HCT116 (cell line): Measurements from ENCODE around the gene TRIB2. TPM values are rescaled to one million over a fixed set of nuclear protein-coding genes. Genes with fewer than 3 reads are reported as not detected.

Source experiments
- ATAC-seq: fragments of 200-7000 bp; cut with Tn5 transposase; 2 replicates; pipeline ENCODE4 v1.9.1; 2020; ENCODE audit warnings: mild to moderate bottlenecking, moderate library complexity
- BruUV-seq: library from RNA; stranded (reverse); fragments of 400-500 nt; replicated peaks from 2 replicates; lab custom pipeline; 2021; lab: Mats Ljungman, UMichigan
- CTCF ChIA-PET: fragments of 300-600 bp; sonication (Branson Sonifier 250); formaldehyde crosslinking; loops from one replicate; lab custom pipeline; 2021; ENCODE audit warnings: antibody characterized with exemption; lab: Charles Lee
- POLR2A ChIA-PET: fragments of 300-600, 350-600 bp; sonication (Branson Sonifier 250); formaldehyde crosslinking; loops from one replicate; lab custom pipeline; 2021; ENCODE audit warnings: antibody characterized with exemption; lab: Charles Lee
- RAD21 ChIA-PET, 2 experiments: fragments of 300-600 bp; sonication (Branson Sonifier 250); formaldehyde crosslinking; loops; one replicate each; lab custom pipeline; 2023; ENCODE audit warnings: low total read pairs in 2 of 2; ENCODE audit not compliant: uncharacterized antibody in 2 of 2, unreplicated experiment in 2 of 2, low non-redundant PET in 1 of 2; lab: Charles Lee
- DNase-seq: peaks from one replicate; pipeline ENCODE4 v3.0.0-alpha.2; 2010; ENCODE audit warnings: low read depth, low spot score
- H2AFZ ChIP-seq: fragments of 200-600 bp; shearing (Covaris generic), sonication (generic); 2 replicates; pipeline ENCODE4 v1.6.1; 2017; ENCODE audit warnings: low read depth, mixed run types, mixed read lengths, antibody characterized with exemption, low read length; ENCODE audit not compliant: poor library complexity, severe bottlenecking
- H3K27ac ChIP-seq: 2 replicates; pipeline ENCODE4 v1.5.1; 2012; ENCODE audit warnings: low read depth, low read length
- H3K27me3 ChIP-seq: fragments of 200-600 bp; sonication (generic); 2 replicates; pipeline ENCODE4 v1.6.1; 2016; ENCODE audit warnings: mixed run types, low read length, mixed read lengths; ENCODE audit not compliant: insufficient read depth
- H3K36me3 ChIP-seq, 2 experiments: fragments of 200-500 bp in 1 of 2; fragments of 200-600 bp in 1 of 2; sonication (Bioruptor generic) in 1 of 2; sonication (generic) in 1 of 2; 2 replicates each; pipeline versions ENCODE4 v1.5.1 to v1.6.1; 2014 to 2016; ENCODE audit warnings: low read length in 2 of 2, inconsistent platforms in 1 of 2, mixed read lengths in 1 of 2, mixed run types in 1 of 2; ENCODE audit not compliant: insufficient read depth in 2 of 2, control insufficient read depth in 1 of 2
- H3K4me1 ChIP-seq, 2 experiments: fragments of 200-600 bp in 1 of 2; sonication (generic) in 1 of 2; 2 replicates each; pipeline versions ENCODE4 v1.5.1 to v1.6.1; 2012 to 2017; ENCODE audit warnings: low read length in 2 of 2, inconsistent platforms in 1 of 2, mild to moderate bottlenecking in 1 of 2, mixed read lengths in 1 of 2, mixed run types in 1 of 2, moderate library complexity in 1 of 2; ENCODE audit not compliant: insufficient read depth in 2 of 2, control insufficient read depth in 1 of 2
- H3K4me2 ChIP-seq: fragments of 200-600 bp; sonication (generic); 2 replicates; pipeline ENCODE4 v1.6.1; 2017; ENCODE audit warnings: mixed run types, low read length, mixed read lengths
- H3K4me3 ChIP-seq, 2 experiments: fragments of 200-600 bp in 1 of 2; sonication (generic) in 1 of 2; replicated peaks in 1 of 2; 2 replicates each; pipeline ENCODE4 v1.5.1; 2011 to 2016; ENCODE audit warnings: low read length in 2 of 2, control low read depth in 1 of 2, low read depth in 1 of 2, mild to moderate bottlenecking in 1 of 2, mixed read lengths in 1 of 2, mixed run types in 1 of 2
- H3K79me2 ChIP-seq: fragments of 200-600 bp; sonication (generic); 2 replicates; pipeline ENCODE4 v1.6.1; 2017; ENCODE audit warnings: mild to moderate bottlenecking, mixed run types, low read length, moderate library complexity, mixed read lengths; ENCODE audit not compliant: insufficient read depth
- H3K9ac ChIP-seq: fragments of 200-600 bp; sonication (generic); 2 replicates; pipeline ENCODE4 v1.6.1; 2016; ENCODE audit warnings: low read length, mixed read lengths
- H3K9me2 ChIP-seq: fragments of 200-600 bp; sonication (generic), shearing (Covaris generic); 2 replicates; pipeline ENCODE4 v1.6.1; 2017; ENCODE audit warnings: mixed run types, mild to moderate bottlenecking, moderate library complexity; ENCODE audit not compliant: insufficient read depth
- H3K9me3 ChIP-seq, 2 experiments: fragments of 200-500 bp in 1 of 2; fragments of 200-600 bp in 1 of 2; sonication (Bioruptor generic) in 1 of 2; sonication (generic) in 1 of 2; 2 replicates each; pipeline ENCODE4 v1.6.1; 2014 to 2017; ENCODE audit warnings: low read length in 2 of 2, mixed read lengths in 2 of 2, inconsistent platforms in 1 of 2, low read depth in 1 of 2, mild to moderate bottlenecking in 1 of 2, mixed run types in 1 of 2, moderate library complexity in 1 of 2; ENCODE audit not compliant: control insufficient read depth in 1 of 2, insufficient read depth in 1 of 2
- H4K20me1 ChIP-seq: fragments of 200-600 bp; sonication (generic), shearing (Covaris generic); 2 replicates; pipeline ENCODE4 v1.6.1; 2017; ENCODE audit warnings: mixed run types, mild to moderate bottlenecking, moderate library complexity; ENCODE audit not compliant: insufficient read depth
- CEBPB ChIP-seq: IDR thresholded peaks from 2 replicates; pipeline ENCODE4 v1.6.1; 2012; ENCODE audit warnings: low read depth
- EGR1 ChIP-seq: IDR thresholded peaks from 2 replicates; pipeline ENCODE4 v1.6.1; 2012; ENCODE audit warnings: low read depth
- EZH2 ChIP-seq: fragments of 200-600 bp; sonication (generic); IDR thresholded peaks from 2 replicates; pipeline ENCODE4 v1.6.1; 2017; ENCODE audit warnings: antibody characterized with exemption, mixed run types
- POLR2A ChIP-seq: IDR thresholded peaks from 2 replicates; pipeline ENCODE4 v1.7.0; 2011; ENCODE audit warnings: borderline replicate concordance; ENCODE audit not compliant: insufficient read depth, insufficient read length; ENCODE audit errors: extremely low read depth
- POLR2AphosphoS5 ChIP-seq: IDR thresholded peaks from 2 replicates; pipeline ENCODE4 v1.6.1; 2011; ENCODE audit warnings: mild to moderate bottlenecking, low read depth, low read length, moderate library complexity
- RAD21 ChIP-seq: IDR thresholded peaks from 2 replicates; pipeline ENCODE4 v1.6.1; 2012; ENCODE audit warnings: low read depth, mild to moderate bottlenecking
- SIN3A ChIP-seq: IDR thresholded peaks from 2 replicates; pipeline ENCODE4 v1.6.1; 2012; ENCODE audit warnings: low read depth
- SP1 ChIP-seq: IDR thresholded peaks from 2 replicates; pipeline ENCODE4 v1.6.1; 2012; ENCODE audit warnings: low read depth
- TCF7L2 ChIP-seq: IDR thresholded peaks from 2 replicates; pipeline ENCODE4 v1.7.0; 2011; ENCODE audit warnings: borderline replicate concordance, inconsistent platforms; ENCODE audit not compliant: insufficient read depth, insufficient read length; ENCODE audit errors: extremely low read depth
- YY1 ChIP-seq: IDR thresholded peaks from 2 replicates; pipeline ENCODE4 v1.6.1; 2011; ENCODE audit warnings: low read length, low read depth, moderate library complexity, mild to moderate bottlenecking; ENCODE audit not compliant: insufficient replicate concordance; ENCODE audit errors: extremely low read depth
- ZFX ChIP-seq: fragments of 450-650 bp; IDR thresholded peaks from 2 replicates; pipeline ENCODE4 v1.6.1; 2017
- ZNF274 ChIP-seq: fragments of 200-500 bp; sonication (Bioruptor generic); IDR thresholded peaks from 2 replicates; pipeline ENCODE4 v1.6.1; 2014; ENCODE audit warnings: mild to moderate bottlenecking, low read depth, low read length, inconsistent platforms
- intact Hi-C: fragments of 100-400 bp; cut with micrococcal nuclease; formaldehyde crosslinking; loops from 2 replicates; pipeline ENCODE4 v1.10.0; 2022
- total RNA-seq: library from RNA; stranded (reverse); gene quantifications from one replicate; pipeline ENCODE4 v1.2.1, GENCODE V29; 2021; ENCODE audit not compliant: unreplicated experiment
- TF ChIP-seq, protein P1 (sequence below), 3 experiments: fragments of 200-600 bp in 1 of 3; sonication (generic) in 1 of 3; IDR thresholded peaks in 2 of 3; conservative IDR thresholded peaks in 1 of 3; 2 replicates each; pipeline ENCODE4 v1.5.1; 2012 to 2017; ENCODE audit warnings: low read depth in 2 of 3, low read length in 2 of 3, antibody characterized with exemption in 1 of 3, borderline replicate concordance in 1 of 3, control low read depth in 1 of 3, mild to moderate bottlenecking in 1 of 3, mixed read lengths in 1 of 3, mixed run types in 1 of 3, moderate library complexity in 1 of 3; ENCODE audit not compliant: insufficient read depth in 1 of 3
- TF ChIP-seq, protein P2 (sequence below): IDR thresholded peaks from 2 replicates; pipeline ENCODE4 v1.6.1; 2012

The TRIB2 gene
- total RNA-seq, 1 experiment from 2014 or later, result 12.4 TPM

DNA sequence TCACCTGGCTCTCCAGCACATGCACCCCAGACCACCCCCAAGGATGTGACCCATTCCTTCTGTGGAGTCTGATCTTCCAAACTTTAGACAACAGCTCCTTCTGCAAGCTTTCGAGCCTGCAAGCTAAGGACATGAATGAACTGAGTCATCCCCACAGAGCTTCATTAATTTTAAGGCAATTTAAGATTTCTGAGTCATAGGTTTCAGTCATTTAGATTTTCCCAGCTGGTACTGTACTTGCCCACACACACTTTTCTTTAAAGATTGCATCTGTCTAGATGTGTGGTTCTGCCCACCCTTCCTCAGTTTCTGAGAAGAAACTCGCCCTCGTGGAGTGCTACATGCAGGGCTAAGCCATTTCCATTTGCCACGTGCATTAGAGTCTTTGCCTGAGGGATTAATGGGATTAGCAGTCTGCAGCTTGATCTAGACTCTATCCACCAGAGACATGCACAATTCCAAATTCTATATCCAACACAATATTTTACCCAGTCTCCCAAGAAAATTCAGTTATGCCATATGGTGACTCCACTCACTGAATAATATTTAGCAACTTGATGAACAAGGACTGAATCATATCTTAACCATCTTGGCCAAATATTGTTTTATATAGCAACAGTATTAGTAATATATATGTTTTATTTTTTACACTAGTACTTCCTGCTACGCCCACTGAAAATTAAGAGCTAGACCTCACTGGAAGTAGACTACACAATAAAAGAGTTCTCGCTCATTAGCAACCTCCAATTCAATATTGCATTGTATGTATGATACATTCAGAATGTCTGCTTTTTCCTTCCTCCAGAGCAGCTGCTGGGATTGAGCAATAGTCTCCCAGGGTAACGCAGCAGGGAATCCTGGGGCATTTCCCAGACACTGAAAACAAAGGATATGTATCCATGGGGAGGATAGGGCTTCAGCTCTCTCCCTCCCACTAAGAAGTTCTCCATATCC, 14.3 kb upstream of the TRIB2 start:
- no TSS peak for BruUV-seq
- Histone ChIP-seq H3K4me1 (0 out of 4 replicates have a peak, but pooled peaks cover 0 to 3% of the 10 kb centered on the region in 2 experiments), H4K20me1 (no peaks in the 10 kb centered on the region), H2AFZ (no peak overlapping the region), H3K79me2 (no peaks in the 10 kb centered on the region), H3K4me3 (no peak overlapping the region), H3K9me2 (no peaks in the 10 kb centered on the region), H3K36me3 (no peaks in the 10 kb centered on the region), H3K9me3 (no peaks in the 10 kb centered on the region), H3K27ac (no peak overlapping the region), H3K4me2 (no peak overlapping the region), H3K27me3 (no peaks in the 10 kb centered on the region), H3K9ac (no peak overlapping the region)
- TF ChIP-seq CEBPB (peak; percentile 37; the same call in 1 of the 2 replicates), SIN3A (no peak), POLR2AphosphoS5 (no peak), SP1 (no peak)
- TF ChIP-seq, protein P1, sequence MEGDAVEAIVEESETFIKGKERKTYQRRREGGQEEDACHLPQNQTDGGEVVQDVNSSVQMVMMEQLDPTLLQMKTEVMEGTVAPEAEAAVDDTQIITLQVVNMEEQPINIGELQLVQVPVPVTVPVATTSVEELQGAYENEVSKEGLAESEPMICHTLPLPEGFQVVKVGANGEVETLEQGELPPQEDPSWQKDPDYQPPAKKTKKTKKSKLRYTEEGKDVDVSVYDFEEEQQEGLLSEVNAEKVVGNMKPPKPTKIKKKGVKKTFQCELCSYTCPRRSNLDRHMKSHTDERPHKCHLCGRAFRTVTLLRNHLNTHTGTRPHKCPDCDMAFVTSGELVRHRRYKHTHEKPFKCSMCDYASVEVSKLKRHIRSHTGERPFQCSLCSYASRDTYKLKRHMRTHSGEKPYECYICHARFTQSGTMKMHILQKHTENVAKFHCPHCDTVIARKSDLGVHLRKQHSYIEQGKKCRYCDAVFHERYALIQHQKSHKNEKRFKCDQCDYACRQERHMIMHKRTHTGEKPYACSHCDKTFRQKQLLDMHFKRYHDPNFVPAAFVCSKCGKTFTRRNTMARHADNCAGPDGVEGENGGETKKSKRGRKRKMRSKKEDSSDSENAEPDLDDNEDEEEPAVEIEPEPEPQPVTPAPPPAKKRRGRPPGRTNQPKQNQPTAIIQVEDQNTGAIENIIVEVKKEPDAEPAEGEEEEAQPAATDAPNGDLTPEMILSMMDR (IDR thresholded peaks at IDR 0.05 in 2 of 3, conservative IDR thresholded peaks at IDR 0.05 in 1 of 3; ENCODE audit: borderline replicate concordance in 1 of 3, insufficient read depth in 1 of 3, low read depth in 2 of 3, low read length in 2 of 3), result no peak
- CTCF ChIA-PET, result interaction anchor here (1.5 kb wide), 1 partner anchor 14 kb away, joined by 4 read pairs; the partner anchor contains the start of gene TRIB2
- intact Hi-C loops, result no loop called here
- POLR2A ChIA-PET, result no interaction called here
- ATAC-seq (no peak), DNase-seq (no peak)
- RAD21 ChIA-PET, result no interaction called here

DNA sequence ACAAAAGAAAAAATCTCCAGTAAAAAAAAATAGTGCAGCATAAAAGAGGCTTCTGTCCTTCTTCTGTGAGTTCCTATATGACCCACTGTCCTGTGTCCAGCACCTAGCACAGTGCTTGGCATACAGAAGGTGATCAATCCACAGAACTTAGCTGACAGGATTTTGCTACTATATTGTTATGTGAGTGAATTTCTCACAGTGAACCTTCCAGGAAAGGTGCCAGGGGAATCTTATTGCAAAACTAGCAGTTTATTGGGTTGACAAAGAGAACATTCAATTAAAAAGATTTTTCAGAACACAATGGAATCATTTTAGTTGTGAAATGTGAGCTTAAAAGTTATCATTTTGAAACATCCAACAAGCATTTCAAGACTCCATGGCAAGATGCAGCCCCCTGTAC, 12.4 kb upstream of the TRIB2 start:
- no peak overlapping the region for H3K9ac ChIP-seq
- POLR2A ChIA-PET, result no interaction called here
- intact Hi-C loops, result no loop called here
- H4K20me1 ChIP-seq, result no peaks in the 10 kb centered on the region
- no peak overlapping the region for H3K4me3 ChIP-seq
- no peaks in the 10 kb centered on the region for H3K79me2 ChIP-seq
- no peaks in the 10 kb centered on the region for H3K27me3 ChIP-seq
- ATAC-seq (no peak), DNase-seq (no peak)
- no peak overlapping the region for H3K27ac ChIP-seq
- no peaks in the 10 kb centered on the region for H3K9me3 ChIP-seq
- BruUV-seq, result no TSS peak
- H2AFZ ChIP-seq, result no peak overlapping the region
- H3K36me3 ChIP-seq, result no peaks in the 10 kb centered on the region
- RAD21 ChIA-PET, result no interaction called here
- 0 out of 4 replicates have a peak, but pooled peaks cover 0 to 3% of the 10 kb centered on the region in 2 experiments for H3K4me1 ChIP-seq
- no peaks in the 10 kb centered on the region for H3K9me2 ChIP-seq
- no peak overlapping the region for H3K4me2 ChIP-seq
- CTCF ChIA-PET, result no interaction called here
- no peak for TF ChIP-seq CEBPB
- TF ChIP-seq, protein P2, sequence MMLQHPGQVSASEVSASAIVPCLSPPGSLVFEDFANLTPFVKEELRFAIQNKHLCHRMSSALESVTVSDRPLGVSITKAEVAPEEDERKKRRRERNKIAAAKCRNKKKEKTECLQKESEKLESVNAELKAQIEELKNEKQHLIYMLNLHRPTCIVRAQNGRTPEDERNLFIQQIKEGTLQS, result no peak
- TF ChIP-seq EGR1, result no peak
- no peak for TF ChIP-seq RAD21
- no peak for TF ChIP-seq ZFX
- TF ChIP-seq, protein P1 (IDR thresholded peaks at IDR 0.05 in 2 of 3, conservative IDR thresholded peaks at IDR 0.05 in 1 of 3; ENCODE audit: borderline replicate concordance in 1 of 3, insufficient read depth in 1 of 3, low read depth in 2 of 3, low read length in 2 of 3), result no peak
- TF ChIP-seq TCF7L2, result no peak
- no peak for TF ChIP-seq ZNF274
- no peak for TF ChIP-seq EZH2
- TF ChIP-seq YY1, result no peak
- TF ChIP-seq POLR2A, result no peak
